SH-SY5Y (cell line): ENCODE results near the gene MTCL1.

Experiments
- GATA2 ChIP-seq: IDR thresholded peaks from 2 replicates; pipeline ENCODE4 v1.6.1; 2011; ENCODE audit warnings: mild to moderate bottlenecking, low read depth, low read length
- GATA3 ChIP-seq: IDR thresholded peaks from 2 replicates; pipeline ENCODE4 v1.6.1; 2011; ENCODE audit warnings: low read depth, mild to moderate bottlenecking, low read length, moderate library complexity

DNA sequence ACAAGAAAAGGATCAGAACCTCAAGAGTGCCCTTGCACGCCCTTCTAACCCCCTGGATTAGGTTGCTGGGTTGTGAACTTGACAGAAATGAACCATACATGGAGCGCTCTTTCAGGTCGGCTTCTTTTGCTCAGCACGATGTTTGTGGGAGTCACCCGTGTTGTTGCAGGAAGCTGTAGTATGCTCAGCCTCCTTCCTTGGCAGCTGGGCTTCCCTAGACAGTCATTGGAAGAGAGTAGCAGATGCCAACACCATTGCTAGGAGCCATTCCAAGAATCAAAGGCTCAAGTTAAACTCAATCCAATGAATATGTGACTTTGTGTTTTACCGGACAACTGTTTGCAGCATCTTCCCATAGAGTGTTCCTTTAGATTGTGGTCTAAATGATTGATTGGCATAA lies 49.1 kb upstream of the MTCL1 start:
- TF ChIP-seq GATA3: no peak
- TF ChIP-seq GATA2: no peak
